ENCODE measurements around the gene RNF144B. TPM values are rescaled to one million over a fixed set of nuclear protein-coding genes. Genes with fewer than 3 reads are reported as not detected.

Gene RNF144B
- total and polyA plus RNA-seq, 2 donors (not counting 1 experiment from before 2014, with no cell fraction given) = 3.0 to 17.0 TPM

- H3K27me3 Mint-ChIP-seq = no peaks in the 10 kb centered on the region
- no peak for TF ChIP-seq EZH2 (IDR thresholded peaks at IDR 0.05; ENCODE audit: borderline replicate concordance, insufficient read depth, low read depth, low read length, poor library complexity, severe bottlenecking)
- no peak for TF ChIP-seq CTCF (IDR thresholded peaks at IDR 0.05)
- H3K9me3 Mint-ChIP-seq (ENCODE audit: insufficient read depth) = peaks cover 2% of the 10 kb centered on the region
- intact Hi-C loops (cut with micrococcal nuclease) = no loop called here
- H3K27ac ChIP-seq (ENCODE audit: low read length in 2 of 2) = no peak overlapping the region
- ATAC-seq (ENCODE audit: low read depth) (no peak), DNase-seq (no peak)
- ChIA-PET POLR2A (no interaction called here), CTCF (no interaction called here)
- no peaks in the 10 kb centered on the region for H4K20me1 ChIP-seq (ENCODE audit: control insufficient read depth, insufficient read depth, low read length, poor library complexity, severe bottlenecking)
- peaks cover 9% of the 10 kb centered on the region for H3K79me2 ChIP-seq (ENCODE audit: control insufficient read depth, insufficient read depth, low read length)
- H3K27me3 ChIP-seq (replicated peaks in 1 of 4; ENCODE audit: control extremely low read depth in 1 of 4, control insufficient read depth in 3 of 4, insufficient read depth in 4 of 4, low read length in 3 of 4) = no peaks in the 10 kb centered on the region
- H3K9ac ChIP-seq (ENCODE audit: low read length) = no peak overlapping the region
- H3K36me3 ChIP-seq (replicated peaks in 1 of 2; ENCODE audit: control extremely low read depth in 1 of 2, control insufficient read depth in 1 of 2, extremely low read depth in 1 of 2, insufficient read depth in 2 of 2, low read length in 1 of 2) = no peaks in the 10 kb centered on the region
- H3K27ac Mint-ChIP-seq = no peak overlapping the region
- peaks cover 0 to 3% (median 0%) of the 10 kb centered on the region in 3 donors for H3K9me3 ChIP-seq (ENCODE audit: control extremely low read depth in 1 of 3, control insufficient read depth in 2 of 3, insufficient read depth in 1 of 3, low read length in 2 of 3)
- no CpG with 5 or more reads among the region's 2 CpGs for WGBS (ENCODE audit: insufficient coverage)
- H2AFZ ChIP-seq (ENCODE audit: insufficient read depth, low read depth, low read length, poor library complexity, severe bottlenecking) = no peak overlapping the region
- no peak overlapping the region for H3K4me2 ChIP-seq (replicated peaks; ENCODE audit: low read depth, low read length, poor library complexity, severe bottlenecking)
- peaks cover 36% of the 10 kb centered on the region for H3K4me1 Mint-ChIP-seq
- H3K4me3 Mint-ChIP-seq = no peak overlapping the region
- peaks cover 7 to 8% of the 10 kb centered on the region in 2 donors for H3K4me1 ChIP-seq (ENCODE audit: control insufficient read depth in 2 of 2, insufficient read depth in 2 of 2, low read length in 2 of 2)
- no peak overlapping the region for H3K4me3 ChIP-seq (ENCODE audit: control extremely low read depth in 1 of 5, extremely low read depth in 1 of 5, insufficient read depth in 1 of 5, low read depth in 2 of 5, low read length in 4 of 5)
Measured at GRCh38 chr6:18383441-18383840, 3.7 kb upstream of the RNF144B start.

- Histone ChIP-seq H3K9ac (ENCODE audit: low read length) (no peak overlapping the region), H3K4me3 (ENCODE audit: control extremely low read depth in 1 of 5, extremely low read depth in 1 of 5, insufficient read depth in 1 of 5, low read depth in 2 of 5, low read length in 4 of 5) (no peak overlapping the region), H3K79me2 (ENCODE audit: control insufficient read depth, insufficient read depth, low read length) (peaks cover 21% of the 10 kb centered on the region), H4K20me1 (ENCODE audit: control insufficient read depth, insufficient read depth, low read length, poor library complexity, severe bottlenecking) (no peaks in the 10 kb centered on the region), H3K27me3 (replicated peaks in 1 of 4; ENCODE audit: control extremely low read depth in 1 of 4, control insufficient read depth in 3 of 4, insufficient read depth in 4 of 4, low read length in 3 of 4) (no peaks in the 10 kb centered on the region), H2AFZ (ENCODE audit: insufficient read depth, low read depth, low read length, poor library complexity, severe bottlenecking) (no peak overlapping the region), H3K36me3 (replicated peaks in 1 of 2; ENCODE audit: control extremely low read depth in 1 of 2, control insufficient read depth in 1 of 2, extremely low read depth in 1 of 2, insufficient read depth in 2 of 2, low read length in 1 of 2) (no peaks in the 10 kb centered on the region), H3K4me1 (ENCODE audit: control insufficient read depth in 2 of 2, insufficient read depth in 2 of 2, low read length in 2 of 2) (peaks cover 18% of the 10 kb centered on the region in 2 donors), H3K27ac (ENCODE audit: low read length in 2 of 2) (no peak overlapping the region), H3K4me2 (replicated peaks; ENCODE audit: low read depth, low read length, poor library complexity, severe bottlenecking) (no peak overlapping the region), H3K9me3 (ENCODE audit: control extremely low read depth in 1 of 3, control insufficient read depth in 2 of 3, insufficient read depth in 1 of 3, low read length in 2 of 3) (peaks cover 0 to 3% (median 0%) of the 10 kb centered on the region in 3 donors)
- Mint-ChIP-seq H3K27ac (no peak overlapping the region), H3K4me1 (peaks cover 47% of the 10 kb centered on the region), H3K27me3 (no peaks in the 10 kb centered on the region), H3K4me3 (no peak overlapping the region), H3K9me3 (ENCODE audit: insufficient read depth) (peaks cover 2% of the 10 kb centered on the region)
- ATAC-seq (ENCODE audit: low read depth) (no peak), DNase-seq (no peak)
- WGBS (ENCODE audit: insufficient coverage) = 78% methylated on average over 4 of the region's 4 CpGs
- POLR2A ChIA-PET = no interaction called here
- CTCF ChIA-PET = no interaction called here
- intact Hi-C loops (cut with micrococcal nuclease) = loop anchor here (5.0 kb wide), 2 partner anchors 122 to 227 kb away; partner anchors contain the start of genes DEK, KDM1B and TPMT
- TF ChIP-seq EZH2 (IDR thresholded peaks at IDR 0.05; ENCODE audit: borderline replicate concordance, insufficient read depth, low read depth, low read length, poor library complexity, severe bottlenecking) (no peak), CTCF (IDR thresholded peaks at IDR 0.05) (no peak)
Measured at GRCh38 chr6:18384621-18385020, 2.5 kb upstream of the RNF144B start.
